Subcutaneous abdominal adipose tissue (tissue), 5 donors: ENCODE data around the gene TRIM54.

Experiments
- H3K27ac ChIP-seq: one replicate; pipeline ENCODE4 v1.7.0; 2013; ENCODE audit warnings: low read depth, mild to moderate bottlenecking, inconsistent platforms, low read length, moderate library complexity
- H3K27me3 ChIP-seq, 5 donors: one replicate each; pipeline ENCODE4 v1.7.0; 2013; ENCODE audit warnings: low read length in 5 of 5, inconsistent platforms in 1 of 5; ENCODE audit not compliant: control insufficient read depth in 5 of 5, insufficient read depth in 4 of 5
- H3K36me3 ChIP-seq, 5 donors: one replicate each; pipeline ENCODE4 v1.7.0; 2013; ENCODE audit warnings: low read length in 5 of 5; ENCODE audit not compliant: control insufficient read depth in 5 of 5, insufficient read depth in 5 of 5
- H3K4me1 ChIP-seq, 5 donors: one replicate each; pipeline ENCODE4 v1.7.0; 2013; ENCODE audit warnings: low read length in 5 of 5, mild to moderate bottlenecking in 3 of 5, moderate library complexity in 1 of 5; ENCODE audit not compliant: control insufficient read depth in 5 of 5, insufficient read depth in 5 of 5
- H3K4me3 ChIP-seq, 5 donors: one replicate each; pipeline ENCODE4 v1.7.0; 2013; ENCODE audit warnings: low read length in 5 of 5, low read depth in 1 of 5
- H3K9ac ChIP-seq, 5 donors: one replicate each; pipeline ENCODE4 v1.7.0; 2013; ENCODE audit warnings: low read length in 5 of 5, mild to moderate bottlenecking in 4 of 5, moderate library complexity in 3 of 5
- H3K9me3 ChIP-seq, 5 donors: one replicate each; pipeline ENCODE4 v1.7.0; 2013; ENCODE audit warnings: low read length in 5 of 5; ENCODE audit not compliant: control insufficient read depth in 5 of 5
- donor health status: healthy.
- donor health status: healthy.
- donor health status: healthy.
- donor health status: healthy.
- donor health status: healthy.

TRIM54 gene

DNA sequence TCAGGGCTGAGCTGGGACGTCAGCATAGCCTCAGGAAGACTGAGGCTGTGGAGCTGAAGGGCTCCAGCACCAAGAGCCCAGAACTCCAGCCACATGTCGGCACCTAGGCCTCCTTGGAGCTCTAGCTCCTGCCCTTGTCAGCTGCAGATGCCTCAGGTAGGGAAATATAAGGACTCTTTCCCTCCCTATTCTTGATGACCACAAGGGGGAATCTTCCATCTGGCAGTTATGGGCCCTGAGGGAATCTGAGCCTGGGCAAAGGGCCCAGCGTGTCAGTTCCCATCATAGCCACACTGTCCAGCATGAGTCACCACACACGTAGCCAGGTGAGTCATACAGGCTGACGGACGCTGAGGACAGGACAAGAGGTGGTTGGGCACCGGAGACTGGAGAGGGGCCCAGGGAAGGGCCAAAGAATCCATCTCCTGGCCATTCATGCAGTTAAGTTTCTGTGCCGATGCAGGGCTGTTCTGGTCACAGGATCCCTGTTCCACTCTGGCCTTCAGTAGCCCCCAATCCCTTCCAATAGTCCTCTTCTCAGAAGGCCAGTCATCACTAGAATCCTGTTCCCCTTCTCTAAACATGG is 38.8 kb downstream of the TRIM54 start:
- Histone ChIP-seq H3K9ac (peak overlapping the region in 1 of 5 donors; percentile 11), H3K27me3 (no peaks in the 10 kb centered on the region), H3K9me3 (no peaks in the 10 kb centered on the region), H3K27ac (no peak overlapping the region), H3K4me3 (no peak overlapping the region), H3K4me1 (peaks cover 9 to 40% (median 28%) of the 10 kb centered on the region in 5 donors), H3K36me3 (peaks cover 3 to 13% (median 6%) of the 10 kb centered on the region in 5 donors)

DNA sequence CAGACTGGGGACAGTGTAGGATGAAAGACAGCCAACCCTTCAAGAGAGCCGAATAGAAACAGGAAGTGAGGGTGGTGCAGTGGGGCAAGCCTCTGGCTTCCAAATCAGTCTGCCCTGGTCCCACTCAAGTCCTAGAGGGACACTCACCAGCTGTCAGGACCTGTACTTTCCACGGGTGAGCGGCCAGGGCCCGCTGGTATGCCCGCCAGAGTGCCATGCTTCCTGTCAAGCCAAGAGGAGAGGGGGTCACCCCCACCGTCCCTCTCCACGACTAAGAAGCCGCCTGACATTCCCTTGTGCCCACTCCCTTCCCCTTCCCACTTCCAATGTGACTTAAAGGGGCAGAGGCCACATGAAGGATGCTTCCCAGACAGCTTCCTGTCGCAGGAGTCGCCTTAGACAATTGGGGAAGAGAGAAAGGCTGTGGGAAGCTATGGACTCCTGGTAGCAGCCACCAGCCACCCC is 40.1 kb downstream of the TRIM54 start:
- Histone ChIP-seq H3K4me3 (peak overlapping the region; percentile 87 to 98 (median 90)), H3K4me1 (peaks cover 9 to 32% (median 28%) of the 10 kb centered on the region in 5 donors), H3K9me3 (no peaks in the 10 kb centered on the region), H3K27ac (peak overlapping the region; percentile 97), H3K27me3 (no peaks in the 10 kb centered on the region), H3K36me3 (peaks cover 6 to 15% (median 14%) of the 10 kb centered on the region in 5 donors), H3K9ac (peak overlapping the region; percentile 89 to 99 (median 99))

DNA sequence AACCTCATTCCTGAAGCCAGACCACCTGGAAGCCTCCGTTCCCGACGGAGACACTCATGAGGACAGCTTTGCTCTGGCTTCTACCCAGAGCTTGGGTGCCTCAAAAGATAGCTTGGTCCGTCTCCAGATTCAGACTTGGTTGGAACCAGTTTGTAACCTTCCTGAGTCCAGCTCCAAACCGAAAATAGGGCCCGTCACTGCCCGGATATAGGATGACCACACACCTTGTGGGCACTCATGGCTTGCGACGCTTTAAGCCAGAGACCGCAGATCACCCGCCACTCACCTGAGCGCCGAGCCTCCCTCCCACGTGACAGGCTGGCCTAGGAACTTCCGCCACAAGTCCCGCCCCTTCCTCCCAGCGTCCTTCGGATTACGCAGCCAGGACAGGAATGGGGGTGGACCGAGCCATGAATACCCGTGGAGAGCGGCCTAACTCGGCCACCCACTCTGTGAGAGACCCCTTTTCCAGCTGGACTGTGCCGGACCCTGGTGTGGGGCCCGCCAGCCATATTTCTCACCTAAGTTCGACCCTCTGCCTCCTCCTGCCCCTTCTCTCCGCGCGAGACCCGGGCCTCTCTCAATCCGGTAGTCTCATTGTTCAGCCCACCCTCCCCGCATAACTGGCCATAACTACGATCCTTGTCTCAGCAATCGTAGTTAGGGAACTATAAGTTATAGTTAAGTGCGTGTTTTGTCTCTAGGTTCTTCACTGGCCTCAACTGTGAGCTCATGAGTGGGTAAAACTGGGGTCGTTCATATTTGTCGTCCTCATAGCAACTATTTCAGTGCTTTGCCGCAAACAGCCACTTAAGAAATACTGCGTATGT is 40.8 kb downstream of the TRIM54 start, which contains the start of gene MPV17:
Gene MPV17, minus strand, starts transcription at position 332 of the 830 bp plus-strand sequence. CDS start 580 bp downstream, outside the sequence.
- Histone ChIP-seq H3K4me3 (peak within 1 kb of the TSS; percentile 87 to 98 (median 90)), H3K4me1 (peaks cover 9 to 31% (median 28%) of the 10 kb centered on the region in 5 donors), H3K36me3 (peaks cover 8 to 21% (median 18%) of the 10 kb centered on the region in 5 donors), H3K9me3 (no peaks in the 10 kb centered on the region), H3K27me3 (no peaks in the 10 kb centered on the region), H3K9ac (peak within 1 kb of the TSS; percentile 94 to 99 (median 99)), H3K27ac (peak within 1 kb of the TSS; percentile 97)

DNA sequence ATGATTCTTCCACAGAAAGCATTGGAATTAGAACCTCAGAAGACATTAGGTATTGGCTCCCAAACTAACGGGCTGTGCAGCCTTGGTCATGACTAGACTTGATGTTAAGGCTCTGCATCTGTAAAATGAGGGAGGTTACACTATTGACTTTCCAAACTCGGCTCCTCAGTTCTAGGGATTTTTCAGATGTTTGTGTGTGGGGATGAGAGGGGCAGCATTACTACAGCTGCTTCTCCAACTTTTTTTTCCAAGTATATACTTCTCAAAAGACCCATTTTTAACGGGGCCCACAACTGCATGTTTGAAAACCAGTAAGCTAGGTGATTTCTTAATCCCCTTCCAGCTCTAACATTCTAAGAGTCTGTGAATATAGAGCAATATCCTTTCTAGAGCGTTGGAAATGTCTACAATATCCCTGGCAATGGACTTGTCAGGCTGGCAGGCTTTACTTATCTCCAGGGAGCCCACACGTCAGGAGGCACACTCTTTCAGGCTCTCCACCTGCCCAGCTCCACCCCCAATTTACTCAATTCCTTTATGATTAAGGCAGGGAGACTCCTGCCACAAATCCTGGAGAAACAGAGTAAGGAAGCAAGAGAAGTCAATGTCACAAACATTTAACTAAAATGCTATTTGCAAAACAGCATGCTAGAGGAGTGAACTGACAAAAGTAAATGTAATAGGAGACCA is 41.5 kb downstream of the TRIM54 start:
- Histone ChIP-seq H3K9ac (peak overlapping the region; percentile 94 to 99 (median 99)), H3K9me3 (no peaks in the 10 kb centered on the region), H3K4me1 (peaks cover 9 to 31% (median 28%) of the 10 kb centered on the region in 5 donors), H3K27ac (peak overlapping the region; percentile 97), H3K36me3 (peaks cover 15 to 28% (median 25%) of the 10 kb centered on the region in 5 donors), H3K27me3 (no peaks in the 10 kb centered on the region), H3K4me3 (peak overlapping the region; percentile 87 to 98 (median 90))

DNA sequence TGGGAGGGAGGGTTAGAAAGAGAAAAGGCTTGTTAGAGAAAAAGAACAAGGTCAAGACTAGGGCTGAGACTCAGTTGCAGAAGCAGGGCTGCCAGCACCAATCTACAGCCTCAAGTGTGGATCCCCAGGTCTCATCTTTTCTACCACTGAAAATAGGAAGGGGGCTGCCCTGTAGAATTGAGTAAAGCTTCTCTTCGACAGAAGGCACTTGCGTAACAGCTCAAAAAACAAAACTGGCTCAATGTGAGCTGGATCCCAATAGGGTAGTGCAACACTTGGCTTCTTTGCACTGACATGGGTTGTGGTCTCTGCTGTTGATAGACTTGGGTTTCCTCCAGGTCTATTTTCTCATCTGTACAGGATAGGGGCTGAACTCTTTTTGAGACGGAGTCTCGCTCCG is 42.5 kb downstream of the TRIM54 start:
- no peak overlapping the region for H3K27ac ChIP-seq
- no peaks in the 10 kb centered on the region for H3K27me3 ChIP-seq
- no peaks in the 10 kb centered on the region for H3K9me3 ChIP-seq
- peaks cover 16 to 38% (median 34%) of the 10 kb centered on the region in 5 donors for H3K36me3 ChIP-seq
- peaks cover 9 to 31% (median 28%) of the 10 kb centered on the region in 5 donors for H3K4me1 ChIP-seq
- no peak overlapping the region for H3K4me3 ChIP-seq
- no peak overlapping the region for H3K9ac ChIP-seq

DNA sequence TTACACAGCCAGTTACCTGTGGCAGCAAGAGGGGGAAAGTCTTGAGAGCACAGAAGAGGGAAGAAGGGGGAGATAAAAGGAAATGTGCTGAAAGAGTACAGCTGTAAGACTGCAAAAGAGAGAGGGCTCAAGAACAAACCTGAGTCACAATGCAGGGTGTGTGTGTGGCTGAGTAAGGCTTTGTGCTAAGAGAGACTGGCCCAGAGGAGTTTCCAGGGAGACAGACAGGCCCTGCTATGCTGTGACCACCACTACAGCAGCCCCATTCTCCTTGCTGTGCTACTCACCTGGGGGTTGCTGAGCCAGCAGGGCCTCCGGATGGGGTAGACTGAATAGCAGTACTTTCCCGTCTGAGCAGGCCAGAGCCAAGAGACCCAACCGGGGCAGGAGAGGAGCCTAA is 53.1 kb downstream of the TRIM54 start:
- peaks cover 17 to 88% (median 76%) of the 10 kb centered on the region in 5 donors for H3K36me3 ChIP-seq
- H3K27me3 ChIP-seq, result no peaks in the 10 kb centered on the region
- H3K4me1 ChIP-seq, result no peaks in the 10 kb centered on the region
- H3K4me3 ChIP-seq, result no peak overlapping the region
- no peak overlapping the region for H3K9ac ChIP-seq
- no peaks in the 10 kb centered on the region for H3K9me3 ChIP-seq
- H3K27ac ChIP-seq, result no peak overlapping the region

DNA sequence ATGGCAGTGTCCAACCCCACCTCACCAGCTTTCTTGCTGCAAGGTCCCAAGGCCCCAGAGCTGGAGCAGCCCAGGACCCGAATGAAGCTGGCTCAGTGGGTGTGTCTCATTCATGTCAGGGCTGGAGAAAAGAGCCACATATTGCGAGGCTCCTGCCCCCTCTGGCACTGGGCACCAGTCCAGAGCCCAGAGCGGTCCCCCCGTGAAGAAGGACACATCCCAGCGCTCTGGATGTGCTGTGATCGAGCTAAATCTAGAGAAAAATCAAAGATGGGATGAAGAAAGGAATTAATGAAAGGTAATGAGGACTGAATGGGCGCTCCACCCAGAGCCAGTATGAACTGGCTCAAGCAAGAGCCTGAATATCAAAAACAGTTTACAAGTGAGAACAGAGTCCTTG is 53.9 kb downstream of the TRIM54 start:
- H3K4me3 ChIP-seq, result no peak overlapping the region
- H3K27ac ChIP-seq, result no peak overlapping the region
- H3K4me1 ChIP-seq, result no peaks in the 10 kb centered on the region
- no peaks in the 10 kb centered on the region for H3K9me3 ChIP-seq
- no peaks in the 10 kb centered on the region for H3K27me3 ChIP-seq
- peaks cover 17 to 87% (median 70%) of the 10 kb centered on the region in 5 donors for H3K36me3 ChIP-seq
- no peak overlapping the region for H3K9ac ChIP-seq

DNA sequence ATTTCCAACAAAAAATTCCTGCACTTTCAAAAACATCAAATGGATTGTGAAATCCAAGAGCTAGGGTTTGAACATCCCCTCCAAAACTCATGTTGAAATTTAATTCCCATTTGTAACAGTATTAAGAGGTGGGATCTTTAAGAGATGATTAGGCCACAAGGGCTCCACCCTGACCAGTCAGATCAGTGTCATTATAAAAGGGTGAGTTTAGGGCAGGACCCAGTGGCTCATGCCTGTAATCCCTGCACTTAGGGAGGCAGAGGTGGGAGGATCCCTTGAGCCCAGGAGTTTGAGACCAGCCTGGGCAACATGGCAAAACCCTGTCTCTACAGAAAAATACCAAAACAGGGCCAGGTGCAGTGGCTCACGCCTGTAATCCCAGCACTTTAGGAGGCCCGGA is 65.4 kb downstream of the TRIM54 start:
- peaks cover 0 to 13% (median 6%) of the 10 kb centered on the region in 5 donors for H3K36me3 ChIP-seq
- no peak overlapping the region for H3K4me3 ChIP-seq
- no peak overlapping the region for H3K27ac ChIP-seq
- H3K4me1 ChIP-seq, result peaks cover 0 to 4% (median 0%) of the 10 kb centered on the region in 5 donors
- no peaks in the 10 kb centered on the region for H3K9me3 ChIP-seq
- no peak overlapping the region for H3K9ac ChIP-seq
- H3K27me3 ChIP-seq, result no peaks in the 10 kb centered on the region

DNA sequence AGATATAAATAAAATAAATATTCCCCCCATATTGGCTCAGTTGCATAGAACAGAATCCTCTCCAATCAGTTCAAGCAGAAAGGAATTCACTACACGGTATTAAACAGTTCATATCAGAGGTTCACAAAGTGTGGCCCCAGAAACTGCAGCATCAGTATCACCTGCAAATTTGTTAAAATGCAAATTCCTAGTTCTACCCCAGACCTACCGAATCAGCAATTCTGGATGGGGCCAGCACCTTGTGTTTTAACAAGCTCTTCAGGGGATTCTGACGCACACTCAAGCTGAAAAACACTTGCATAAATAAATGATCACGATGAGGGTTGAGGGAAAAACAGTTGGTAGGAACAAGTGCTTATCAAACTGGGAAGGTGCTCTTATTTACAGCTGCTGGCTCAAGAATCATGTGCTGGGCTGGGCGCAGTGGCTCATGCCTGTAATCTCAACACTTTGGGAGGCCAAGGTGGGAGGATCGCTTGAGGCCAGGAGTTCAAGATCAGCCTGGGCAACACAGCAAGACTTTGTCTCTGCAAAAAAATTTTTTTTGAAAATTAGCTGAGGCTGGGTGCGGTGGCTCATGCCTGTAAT is 68.0 kb downstream of the TRIM54 start:
- peaks cover under 1 to 20% (median 2%) of the 10 kb centered on the region in 5 donors for H3K4me1 ChIP-seq
- H3K4me3 ChIP-seq, result no peak overlapping the region
- no peak overlapping the region for H3K27ac ChIP-seq
- H3K9me3 ChIP-seq, result no peaks in the 10 kb centered on the region
- H3K27me3 ChIP-seq, result no peaks in the 10 kb centered on the region
- H3K36me3 ChIP-seq, result peaks cover 0 to 5% (median 0%) of the 10 kb centered on the region in 5 donors
- no peak overlapping the region for H3K9ac ChIP-seq
